ENCODE data around the gene DYNC1LI1. TPM values are rescaled to one million over a fixed set of nuclear protein-coding genes. Genes with fewer than 3 reads are reported as not detected.

Gene DYNC1LI1
- total and polyA plus RNA-seq, 9 of the 15 experiments (the other 6 are each of a cell fraction or from before 2014, with no cell fraction given) = 21.0 to 85.4 (median 61.3) TPM

GRCh38 chr3:32562640-32563039, 8.0 kb downstream of the DYNC1LI1 start:
- Histone ChIP-seq H3K9me3 (replicated peaks; ENCODE audit: control insufficient read depth, insufficient read depth, low read depth, low read length) (no peaks in the 10 kb centered on the region), H3K4me3 (no peak overlapping the region), H3K9me1 (ENCODE audit: control insufficient read depth, insufficient read depth, low read length) (no peaks in the 10 kb centered on the region), H3K79me2 (ENCODE audit: control insufficient read depth, insufficient read depth, low read length) (peaks cover 83% of the 10 kb centered on the region), H3K36me3 (ENCODE audit: control insufficient read depth, insufficient read depth, low read length) (peaks cover 30% of the 10 kb centered on the region), H3K4me2 (ENCODE audit: insufficient read depth, low read length) (no peak overlapping the region), H3K4me1 (replicated peaks in 1 of 2; ENCODE audit: control insufficient read depth in 2 of 2, insufficient read depth in 2 of 2, low read length in 2 of 2) (no peaks in the 10 kb centered on the region), H4K20me1 (replicated peaks; ENCODE audit: control insufficient read depth, insufficient read depth, low read length) (no peaks in the 10 kb centered on the region), H3K27ac (ENCODE audit: extremely low read depth, low read depth, low read length) (no peak overlapping the region), H3K27me3 (ENCODE audit: control insufficient read depth in 2 of 2, insufficient read depth in 2 of 2, low read length in 2 of 2) (no peaks in the 10 kb centered on the region), H2AFZ (ENCODE audit: low read depth, low read length) (no peak overlapping the region), H3K9ac (ENCODE audit: insufficient read depth in 1 of 2, low read depth in 2 of 2, low read length in 2 of 2) (no peak overlapping the region)
- in situ Hi-C loops (cut with MboI) = no loop called here
- ATAC-seq (no peak), FAIRE-seq (no peak), DNase-seq (ENCODE audit: extremely low read depth in 1 of 4, low spot score in 3 of 4) (no peak)
- ChIA-PET POLR2A (no interaction called here), CTCF (ENCODE audit: low intra/inter-chr PET ratio) (no interaction called here)
- intact Hi-C loops (cut with micrococcal nuclease) = no loop called here
- WGBS (ENCODE audit: insufficient coverage, low coverage, missing lambda C conversion rate) = 93% methylated on average over 7 of the region's 7 CpGs
- no TSS peak for BruUV-seq (replicated peaks)
- TF ChIP-seq PATZ1 (CRISPR knock-in tag; IDR thresholded peaks at IDR 0.05; ENCODE audit: borderline replicate concordance) (no peak), GTF2E2 (tag; IDR thresholded peaks at IDR 0.05) (no peak), ZNF561 (CRISPR knock-in tag; conservative IDR thresholded peaks at IDR 0.05) (no peak), BMI1 (IDR thresholded peaks at IDR 0.05; ENCODE audit: low read length) (no peak), XRCC3 (IDR thresholded peaks at IDR 0.05) (no peak), CSDE1 (IDR thresholded peaks at IDR 0.05) (no peak), ZNF583 (CRISPR knock-in tag; IDR thresholded peaks at IDR 0.05) (no peak), TEAD1 (CRISPR knock-in tag; IDR thresholded peaks at IDR 0.05) (no peak), IRF2 (CRISPR knock-in tag; IDR thresholded peaks at IDR 0.05) (no peak), FOXP1 (CRISPR knock-in tag; IDR thresholded peaks at IDR 0.05) (no peak), THRAP3 (IDR thresholded peaks at IDR 0.05; ENCODE audit: borderline replicate concordance) (no peak), GATA2 (CRISPR knock-in tag; IDR thresholded peaks at IDR 0.05) (no peak), ZNF609 (CRISPR knock-in tag; IDR thresholded peaks at IDR 0.05; ENCODE audit: borderline replicate concordance) (no peak), ZNF57 (CRISPR knock-in tag; IDR thresholded peaks at IDR 0.05) (no peak)

All from K562 (cell line).